Superior temporal gyrus (tissue), 1 donor: Measurements from ENCODE around the gene CDK9.
"Not testable (repeated sequence)": the region's sequence is repeated elsewhere in the genome, so short reads cannot be mapped to it uniquely, and the experiment has no call there.

ENCODE experiments used
- DNase-seq: peaks from one replicate; pipeline ENCODE4 v3.0.0-alpha.2; 2016; ENCODE audit errors: extremely low spot score

The CDK9 gene

DNA sequence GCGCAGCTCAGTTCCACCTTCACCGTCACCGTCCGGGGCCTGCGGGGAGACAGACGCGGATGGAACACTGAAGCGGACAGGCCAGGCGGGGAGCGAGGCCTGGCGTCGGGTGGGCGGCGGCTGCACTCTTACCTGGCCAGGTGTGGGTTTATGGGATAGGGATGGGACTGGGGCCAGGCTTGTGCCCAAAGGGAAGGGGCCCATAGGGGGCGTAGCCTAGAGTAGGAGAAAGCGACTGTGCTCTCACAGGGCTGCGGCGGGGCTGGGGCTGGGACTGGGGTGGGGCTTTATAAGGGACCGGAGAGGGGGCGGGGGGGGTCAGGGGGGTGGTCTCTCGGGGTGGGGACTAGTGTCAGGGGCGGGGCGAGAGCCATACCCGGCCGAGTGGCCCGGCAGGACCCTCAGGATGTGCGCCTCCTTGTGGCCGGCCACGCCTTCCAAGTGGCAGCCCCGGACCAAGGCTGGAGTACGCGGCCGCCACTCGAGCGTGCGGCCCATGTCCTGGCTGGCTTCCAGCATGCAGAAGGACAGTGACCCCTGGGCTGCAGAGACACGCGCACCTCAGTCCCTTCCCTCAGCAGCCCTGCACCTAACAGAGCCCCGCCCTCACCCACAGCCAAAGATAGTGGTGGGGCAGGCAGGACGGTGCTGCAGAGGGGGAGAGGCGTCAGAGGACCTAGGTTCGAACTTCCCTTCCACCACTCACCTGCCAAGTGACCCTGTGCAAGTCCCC lies 39.7 kb downstream of the CDK9 start:
- no peak for DNase-seq

DNA sequence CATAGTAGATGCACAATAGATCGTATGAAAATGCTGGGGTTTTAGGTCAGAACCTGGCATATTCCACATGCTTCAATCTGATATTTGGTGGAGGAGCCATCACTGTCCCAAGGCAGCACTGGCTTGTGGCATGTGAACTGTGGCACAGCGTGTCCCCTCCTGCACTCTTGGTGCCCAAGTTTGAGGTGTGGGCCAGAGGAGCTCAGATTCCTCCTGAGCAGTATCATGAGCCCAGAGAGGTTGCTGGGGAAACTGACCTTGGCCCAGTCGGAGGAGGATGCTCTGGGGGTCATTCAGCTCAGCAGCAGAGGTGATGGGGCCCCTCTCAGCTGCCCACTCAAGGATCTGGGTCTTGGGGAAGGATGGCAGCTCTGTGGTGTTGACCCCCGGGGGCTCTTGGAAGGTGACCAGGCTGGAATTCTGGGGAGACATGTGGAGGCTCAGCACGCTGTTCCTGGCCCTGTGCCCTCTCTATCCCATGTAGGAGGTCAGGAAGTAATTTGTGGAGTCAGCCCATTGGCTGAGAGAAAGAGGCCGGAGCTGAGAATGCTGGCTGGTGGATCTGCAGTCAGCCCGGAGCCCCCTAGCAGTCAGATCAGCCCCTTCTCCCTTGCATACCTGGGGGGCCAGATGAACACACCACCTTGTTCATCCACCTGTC lies 40.5 kb downstream of the CDK9 start:
- no peak for DNase-seq

DNA sequence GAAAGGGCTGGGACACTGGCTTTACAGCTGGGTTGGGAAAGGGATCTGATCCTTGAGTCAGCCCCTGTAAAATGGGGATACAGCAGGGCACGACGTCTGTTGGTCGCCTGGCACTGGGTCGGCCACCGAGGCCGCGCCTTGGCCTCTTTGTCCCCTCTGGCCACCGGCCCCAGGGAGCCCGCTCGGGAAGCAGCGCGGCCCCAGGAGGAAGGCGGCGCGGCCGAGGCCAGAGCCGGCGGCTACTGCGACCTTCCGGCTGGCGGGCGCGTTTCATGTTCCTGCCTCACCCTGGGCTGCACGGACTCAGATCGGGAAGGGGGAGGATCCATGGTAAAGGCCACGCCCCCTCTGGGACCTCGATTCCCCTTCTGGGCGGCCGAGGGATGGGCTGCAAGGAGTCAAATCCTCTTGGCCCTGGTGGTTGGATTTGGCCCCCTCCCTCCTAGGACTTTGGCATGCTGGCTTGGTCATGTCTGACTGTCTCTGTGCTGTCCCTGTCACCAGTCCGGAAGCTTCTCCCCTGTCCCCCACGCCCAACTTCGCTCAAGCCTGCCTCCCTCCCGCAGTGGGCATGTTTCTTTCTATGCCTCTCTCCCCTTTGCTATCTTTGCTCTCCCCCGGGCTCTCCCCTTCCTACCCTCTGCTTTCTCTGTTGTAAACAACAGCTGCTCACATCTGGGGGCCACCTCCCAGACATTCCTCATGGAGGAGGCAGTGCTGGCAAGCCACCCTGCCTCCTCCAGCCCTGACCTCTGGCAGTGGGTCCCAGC lies 42.6 kb downstream of the CDK9 start:
- DNase-seq = no peak

GRCh38 chr9:127829205-127829906 lies 43.5 kb downstream of the CDK9 start:
- no peak for DNase-seq

DNA sequence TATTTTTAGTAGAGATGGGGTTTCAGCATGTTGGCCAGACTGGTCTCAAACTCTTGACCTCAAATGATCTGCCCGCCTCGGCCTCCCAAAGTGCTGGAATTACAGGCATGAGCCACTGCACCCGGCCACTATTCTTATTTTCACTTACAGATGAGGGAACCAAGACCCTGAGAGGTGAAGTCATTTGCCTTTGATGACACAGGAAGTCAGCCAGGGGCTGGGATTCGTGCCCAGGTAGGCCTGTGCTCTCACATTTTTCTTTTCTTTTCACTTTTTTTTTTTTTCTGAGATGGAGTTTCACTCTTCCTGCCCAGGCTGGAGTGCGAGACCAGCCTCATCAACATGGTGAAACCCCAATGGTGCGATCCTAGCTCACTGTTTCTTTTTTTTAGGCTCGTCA lies 46.4 kb downstream of the CDK9 start:
- no peak for DNase-seq

DNA sequence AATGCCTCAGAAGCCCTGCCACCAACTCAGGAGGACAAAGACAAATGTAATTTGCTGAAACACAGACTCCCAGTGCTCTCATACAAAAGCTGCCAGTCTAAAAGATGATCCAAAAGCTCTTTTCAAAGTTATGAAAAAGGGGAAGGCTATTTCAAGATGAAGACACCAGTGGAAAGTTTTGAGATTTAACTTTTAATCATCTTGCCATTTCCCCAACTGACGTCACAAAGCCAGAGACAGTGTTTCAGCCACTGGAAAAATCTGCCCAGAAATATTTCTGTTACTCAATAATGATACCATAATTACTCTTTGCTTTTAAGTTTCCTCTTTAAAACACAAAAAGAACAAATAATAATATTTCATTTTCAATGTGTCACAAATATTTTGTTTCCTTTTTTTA lies 47.7 kb downstream of the CDK9 start:
- DNase-seq = no peak

GRCh38 chr9:127835991-127836516 lies 50.2 kb downstream of the CDK9 start:
- DNase-seq = no peak

DNA sequence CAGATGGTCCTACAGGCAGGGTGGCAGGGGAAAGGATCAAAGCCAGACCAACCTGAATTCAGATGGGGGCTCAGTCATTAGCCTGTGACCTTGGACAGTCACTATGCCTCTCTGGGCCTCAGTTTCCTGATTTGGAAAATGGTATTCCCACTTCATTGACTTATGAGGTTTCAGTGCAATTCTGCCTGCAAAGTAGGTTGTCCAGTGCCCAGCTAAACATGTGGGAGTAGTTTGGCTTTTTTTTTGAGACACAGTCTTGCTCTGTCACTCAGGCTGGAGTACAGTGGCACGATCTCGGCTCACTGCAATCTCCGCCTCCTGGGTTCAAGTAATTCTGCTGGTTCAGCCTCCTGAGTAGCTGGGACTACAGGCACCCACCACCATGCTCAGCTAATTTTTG lies 50.7 kb downstream of the CDK9 start:
- DNase-seq = not testable (repeated sequence)

DNA sequence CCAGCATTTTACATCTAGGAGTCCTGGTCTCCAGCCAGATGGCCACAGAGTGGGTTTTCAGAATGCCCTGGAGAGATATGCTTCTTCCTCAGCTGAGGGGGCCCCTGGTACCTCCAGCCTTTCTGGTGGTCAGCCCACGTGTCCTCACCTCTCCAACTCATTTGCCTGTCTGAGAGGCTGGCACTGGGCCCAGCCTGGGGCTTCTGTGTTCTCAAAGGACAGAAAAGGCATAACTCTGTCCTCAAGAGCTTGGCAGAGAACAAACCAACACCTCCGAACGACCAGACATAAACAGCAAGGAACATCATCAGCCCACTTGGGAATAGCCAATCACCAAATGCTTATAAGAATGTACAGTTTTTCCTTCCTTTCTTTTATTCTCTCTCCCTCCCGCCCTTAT lies 51.5 kb downstream of the CDK9 start:
- DNase-seq = no peak

GRCh38 chr9:127838375-127839078 lies 52.7 kb downstream of the CDK9 start:
- DNase-seq = no peak
